HCT116 (cell line): ENCODE data around the gene SEMA7A. TPM values are rescaled to one million over a fixed set of nuclear protein-coding genes. Genes with fewer than 3 reads are reported as not detected.

Experiments used
- ATAC-seq: fragments of 200-7000 bp; cut with Tn5 transposase; 2 replicates; pipeline ENCODE4 v1.9.1; 2020; ENCODE audit warnings: mild to moderate bottlenecking, moderate library complexity
- BruUV-seq: library from RNA; stranded (reverse); fragments of 400-500 nt; replicated peaks from 2 replicates; lab custom pipeline; 2021; lab: Mats Ljungman, UMichigan
- CTCF ChIA-PET: fragments of 300-600 bp; sonication (Branson Sonifier 250); formaldehyde crosslinking; loops from one replicate; lab custom pipeline; 2021; ENCODE audit warnings: antibody characterized with exemption; lab: Charles Lee
- POLR2A ChIA-PET: fragments of 300-600, 350-600 bp; sonication (Branson Sonifier 250); formaldehyde crosslinking; loops from one replicate; lab custom pipeline; 2021; ENCODE audit warnings: antibody characterized with exemption; lab: Charles Lee
- RAD21 ChIA-PET, 2 experiments: fragments of 300-600 bp; sonication (Branson Sonifier 250); formaldehyde crosslinking; loops; one replicate each; lab custom pipeline; 2023; ENCODE audit warnings: low total read pairs in 2 of 2; ENCODE audit not compliant: uncharacterized antibody in 2 of 2, unreplicated experiment in 2 of 2, low non-redundant PET in 1 of 2; lab: Charles Lee
- DNase-seq: peaks from one replicate; pipeline ENCODE4 v3.0.0-alpha.2; 2010; ENCODE audit warnings: low read depth, low spot score
- H2AFZ ChIP-seq: fragments of 200-600 bp; shearing (Covaris generic), sonication (generic); 2 replicates; pipeline ENCODE4 v1.6.1; 2017; ENCODE audit warnings: low read depth, mixed run types, mixed read lengths, antibody characterized with exemption, low read length; ENCODE audit not compliant: poor library complexity, severe bottlenecking
- H3K27ac ChIP-seq: 2 replicates; pipeline ENCODE4 v1.5.1; 2012; ENCODE audit warnings: low read depth, low read length
- H3K27me3 ChIP-seq: fragments of 200-600 bp; sonication (generic); 2 replicates; pipeline ENCODE4 v1.6.1; 2016; ENCODE audit warnings: mixed run types, low read length, mixed read lengths; ENCODE audit not compliant: insufficient read depth
- H3K36me3 ChIP-seq, 2 experiments: fragments of 200-500 bp in 1 of 2; fragments of 200-600 bp in 1 of 2; sonication (Bioruptor generic) in 1 of 2; sonication (generic) in 1 of 2; 2 replicates each; pipeline versions ENCODE4 v1.5.1 to v1.6.1; 2014 to 2016; ENCODE audit warnings: low read length in 2 of 2, inconsistent platforms in 1 of 2, mixed read lengths in 1 of 2, mixed run types in 1 of 2; ENCODE audit not compliant: insufficient read depth in 2 of 2, control insufficient read depth in 1 of 2
- H3K4me1 ChIP-seq, 2 experiments: fragments of 200-600 bp in 1 of 2; sonication (generic) in 1 of 2; 2 replicates each; pipeline versions ENCODE4 v1.5.1 to v1.6.1; 2012 to 2017; ENCODE audit warnings: low read length in 2 of 2, inconsistent platforms in 1 of 2, mild to moderate bottlenecking in 1 of 2, mixed read lengths in 1 of 2, mixed run types in 1 of 2, moderate library complexity in 1 of 2; ENCODE audit not compliant: insufficient read depth in 2 of 2, control insufficient read depth in 1 of 2
- H3K4me2 ChIP-seq: fragments of 200-600 bp; sonication (generic); 2 replicates; pipeline ENCODE4 v1.6.1; 2017; ENCODE audit warnings: mixed run types, low read length, mixed read lengths
- H3K4me3 ChIP-seq, 2 experiments: fragments of 200-600 bp in 1 of 2; sonication (generic) in 1 of 2; replicated peaks in 1 of 2; 2 replicates each; pipeline ENCODE4 v1.5.1; 2011 to 2016; ENCODE audit warnings: low read length in 2 of 2, control low read depth in 1 of 2, low read depth in 1 of 2, mild to moderate bottlenecking in 1 of 2, mixed read lengths in 1 of 2, mixed run types in 1 of 2
- H3K79me2 ChIP-seq: fragments of 200-600 bp; sonication (generic); 2 replicates; pipeline ENCODE4 v1.6.1; 2017; ENCODE audit warnings: mild to moderate bottlenecking, mixed run types, low read length, moderate library complexity, mixed read lengths; ENCODE audit not compliant: insufficient read depth
- H3K9ac ChIP-seq: fragments of 200-600 bp; sonication (generic); 2 replicates; pipeline ENCODE4 v1.6.1; 2016; ENCODE audit warnings: low read length, mixed read lengths
- H3K9me2 ChIP-seq: fragments of 200-600 bp; sonication (generic), shearing (Covaris generic); 2 replicates; pipeline ENCODE4 v1.6.1; 2017; ENCODE audit warnings: mixed run types, mild to moderate bottlenecking, moderate library complexity; ENCODE audit not compliant: insufficient read depth
- H3K9me3 ChIP-seq, 2 experiments: fragments of 200-500 bp in 1 of 2; fragments of 200-600 bp in 1 of 2; sonication (Bioruptor generic) in 1 of 2; sonication (generic) in 1 of 2; 2 replicates each; pipeline ENCODE4 v1.6.1; 2014 to 2017; ENCODE audit warnings: low read length in 2 of 2, mixed read lengths in 2 of 2, inconsistent platforms in 1 of 2, low read depth in 1 of 2, mild to moderate bottlenecking in 1 of 2, mixed run types in 1 of 2, moderate library complexity in 1 of 2; ENCODE audit not compliant: control insufficient read depth in 1 of 2, insufficient read depth in 1 of 2
- H4K20me1 ChIP-seq: fragments of 200-600 bp; sonication (generic), shearing (Covaris generic); 2 replicates; pipeline ENCODE4 v1.6.1; 2017; ENCODE audit warnings: mixed run types, mild to moderate bottlenecking, moderate library complexity; ENCODE audit not compliant: insufficient read depth
- CTCF ChIP-seq, 3 experiments: fragments of 200-600 bp in 1 of 3; sonication (generic) in 1 of 3; IDR thresholded peaks in 2 of 3; conservative IDR thresholded peaks in 1 of 3; 2 replicates each; pipeline ENCODE4 v1.5.1; 2012 to 2017; ENCODE audit warnings: low read depth in 2 of 3, low read length in 2 of 3, antibody characterized with exemption in 1 of 3, borderline replicate concordance in 1 of 3, control low read depth in 1 of 3, mild to moderate bottlenecking in 1 of 3, mixed read lengths in 1 of 3, mixed run types in 1 of 3, moderate library complexity in 1 of 3; ENCODE audit not compliant: insufficient read depth in 1 of 3
- FOSL1 ChIP-seq: IDR thresholded peaks from 2 replicates; pipeline ENCODE4 v1.6.1; 2012; ENCODE audit warnings: low read depth
- MAX ChIP-seq: IDR thresholded peaks from 2 replicates; pipeline ENCODE4 v1.6.1; 2012
- RAD21 ChIP-seq: IDR thresholded peaks from 2 replicates; pipeline ENCODE4 v1.6.1; 2012; ENCODE audit warnings: low read depth, mild to moderate bottlenecking
- SIN3A ChIP-seq: IDR thresholded peaks from 2 replicates; pipeline ENCODE4 v1.6.1; 2012; ENCODE audit warnings: low read depth
- SP1 ChIP-seq: IDR thresholded peaks from 2 replicates; pipeline ENCODE4 v1.6.1; 2012; ENCODE audit warnings: low read depth
- YY1 ChIP-seq: IDR thresholded peaks from 2 replicates; pipeline ENCODE4 v1.6.1; 2011; ENCODE audit warnings: low read length, low read depth, moderate library complexity, mild to moderate bottlenecking; ENCODE audit not compliant: insufficient replicate concordance; ENCODE audit errors: extremely low read depth
- ZBTB33 ChIP-seq: IDR thresholded peaks from 2 replicates; pipeline ENCODE4 v1.6.1; 2011; ENCODE audit warnings: mild to moderate bottlenecking, low read length, moderate library complexity; ENCODE audit not compliant: insufficient replicate concordance; ENCODE audit errors: extremely low read depth
- ZFX ChIP-seq: fragments of 450-650 bp; IDR thresholded peaks from 2 replicates; pipeline ENCODE4 v1.6.1; 2017
- intact Hi-C: fragments of 100-400 bp; cut with micrococcal nuclease; formaldehyde crosslinking; loops from 2 replicates; pipeline ENCODE4 v1.10.0; 2022
- total RNA-seq: library from RNA; stranded (reverse); gene quantifications from one replicate; pipeline ENCODE4 v1.2.1, GENCODE V29; 2021; ENCODE audit not compliant: unreplicated experiment

SEMA7A gene
- total RNA-seq, 1 experiment from 2014 or later: 13.8 TPM

- Histone ChIP-seq H3K9me3 (no peaks in the 10 kb centered on the region), H3K36me3 (peaks cover 0 to 38% of the 10 kb centered on the region in 2 experiments; a peak in 2 of 4 replicates), H3K27ac (no peak overlapping the region), H3K9ac (no peak overlapping the region), H3K27me3 (no peaks in the 10 kb centered on the region), H2AFZ (no peak overlapping the region), H3K4me1 (peaks cover 9 to 23% of the 10 kb centered on the region in 2 experiments), H3K4me3 (no peak overlapping the region), H3K4me2 (no peak overlapping the region), H3K9me2 (no peaks in the 10 kb centered on the region), H3K79me2 (peaks cover 2% of the 10 kb centered on the region; the same call in 1 of the 2 replicates), H4K20me1 (no peaks in the 10 kb centered on the region)
- ATAC-seq: no peak
- ChIA-PET POLR2A (no interaction called here), RAD21 (no interaction called here), CTCF (no interaction called here)
- TF ChIP-seq RAD21: no peak
- TF ChIP-seq CTCF (IDR thresholded peaks at IDR 0.05 in 2 of 3, conservative IDR thresholded peaks at IDR 0.05 in 1 of 3; ENCODE audit: borderline replicate concordance in 1 of 3, insufficient read depth in 1 of 3, low read depth in 2 of 3, low read length in 2 of 3): no peak
- TF ChIP-seq ZFX: no peak
- no peak for TF ChIP-seq SP1
- no peak for TF ChIP-seq YY1
- no peak for TF ChIP-seq SIN3A
- no peak for TF ChIP-seq ZBTB33
- TF ChIP-seq MAX: no peak
- no peak for TF ChIP-seq FOSL1
- intact Hi-C loops: no loop called here
- BruUV-seq: no TSS peak
- no peak for DNase-seq
Observed at GRCh38 chr15:74412159-74412558, 21.6 kb downstream of the SEMA7A start.
